Pulmonary artery endothelial cell (primary cell): ENCODE data around the gene CA5A. TPM values are rescaled to one million over a fixed set of nuclear protein-coding genes. Genes with fewer than 3 reads are reported as not detected.
"Not testable (repeated sequence)": the region's sequence is repeated elsewhere in the genome, so short reads cannot be mapped to it uniquely, and the experiment has no call there.

Experiments
- DNase-seq: peaks from one replicate; pipeline ENCODE4 v3.0.0-alpha.2; 2011; ENCODE audit warnings: low read depth, low spot score
- total RNA-seq: library from RNA; depleted of rRNA; stranded (reverse); fragments of >200 nt; gene quantifications from 2 replicates; pipeline ENCODE4 v1.2.3, GENCODE V29; 2014

CA5A gene
- total RNA-seq = not detected in 2 replicates

DNA sequence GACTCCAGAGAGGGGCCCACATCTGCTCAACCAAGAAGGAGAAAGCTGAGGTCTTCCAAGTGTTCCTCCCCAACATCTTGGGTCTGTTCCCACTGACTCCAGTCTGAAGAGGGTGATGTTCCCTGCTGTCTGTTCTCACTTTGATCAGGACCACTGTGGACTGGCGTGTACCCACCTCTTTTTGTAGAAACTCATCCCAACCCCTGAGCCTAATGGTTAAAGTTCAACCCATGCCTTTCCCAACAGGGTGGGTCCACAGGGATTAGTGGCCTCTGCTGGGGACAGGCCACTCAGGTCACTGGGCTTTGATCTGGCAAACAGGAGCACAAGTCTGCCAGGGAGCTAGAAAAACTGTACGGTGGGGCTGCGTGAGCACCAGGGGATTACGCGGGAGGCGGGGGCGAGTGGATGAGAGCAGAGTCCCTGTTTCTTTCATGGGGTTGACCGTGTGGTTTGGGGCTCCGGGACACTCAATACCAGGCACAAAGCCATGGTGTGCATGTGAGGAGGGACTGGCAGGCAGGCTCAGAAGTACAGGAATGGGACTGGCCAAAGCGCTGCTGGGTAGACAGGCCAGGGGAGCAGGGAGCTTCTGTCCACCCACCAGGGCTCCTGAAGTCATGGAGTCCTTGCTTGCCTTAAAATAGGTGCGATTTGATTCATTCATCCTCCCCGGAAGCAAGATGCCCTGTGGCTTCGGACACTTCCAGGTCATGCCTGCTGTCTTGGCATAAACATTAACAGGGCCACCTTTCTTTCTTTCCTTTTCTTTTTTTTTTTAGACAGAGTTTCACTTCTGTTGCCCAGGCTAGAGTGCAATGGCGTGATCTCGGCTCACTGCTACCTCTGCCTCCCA is at the start of gene CA5A:
Gene CA5A (minus strand): TSS at position 155 of the 856 bp plus-strand sequence. CDS start 79 bp downstream, at position 76.
- no peak for DNase-seq

DNA sequence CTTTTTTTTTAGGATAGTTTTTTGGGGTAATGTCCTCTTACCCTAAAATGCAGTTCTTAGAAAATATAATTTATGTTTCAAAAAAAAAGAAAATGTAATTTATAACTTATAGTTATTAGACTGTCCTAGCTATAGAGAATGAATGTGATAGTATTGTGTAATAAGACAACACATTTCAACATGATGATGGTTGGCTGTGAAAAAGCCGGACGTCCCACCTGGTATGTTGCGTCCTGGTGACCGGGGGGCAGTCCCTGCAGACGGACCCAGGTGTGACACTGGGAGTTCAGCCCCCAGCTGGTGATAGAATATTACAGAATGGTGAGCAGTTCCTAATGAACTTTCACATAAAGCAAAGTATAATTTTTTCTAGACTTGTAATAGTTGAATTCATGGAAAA is 49.2 kb upstream of the CA5A start:
- DNase-seq = not testable (repeated sequence)

DNA sequence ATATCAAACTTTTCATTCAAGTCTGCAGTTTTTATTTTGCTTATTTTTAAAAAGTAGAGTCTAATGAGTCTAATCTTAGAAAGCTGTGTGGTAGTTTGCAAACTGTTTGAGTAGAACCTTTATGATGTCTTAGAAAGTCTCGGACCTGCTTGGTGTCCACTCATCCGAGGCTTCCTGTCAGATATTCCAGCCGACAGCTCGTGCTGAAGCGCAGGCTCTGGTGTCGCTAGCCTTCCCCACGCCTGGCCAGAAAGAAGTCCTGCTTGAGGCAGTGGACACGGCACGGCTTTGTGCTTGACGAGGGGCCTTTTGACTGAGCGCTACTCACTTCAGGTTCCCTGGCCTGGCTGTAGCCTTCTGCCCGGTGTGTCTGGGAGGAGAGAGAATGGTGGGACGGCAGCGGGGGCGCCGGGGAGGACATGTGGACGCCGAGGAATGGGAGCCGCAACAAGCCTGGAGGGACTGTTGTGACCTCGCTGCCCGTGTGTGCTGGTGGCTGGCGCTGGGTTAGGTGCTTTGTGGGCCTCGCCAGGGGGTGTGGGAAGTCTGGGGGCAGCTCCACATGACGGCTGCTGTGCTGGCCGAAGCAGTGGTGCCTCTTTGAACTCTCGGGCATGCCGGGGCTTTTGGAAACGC is 48.4 kb upstream of the CA5A start:
- no peak for DNase-seq

DNA sequence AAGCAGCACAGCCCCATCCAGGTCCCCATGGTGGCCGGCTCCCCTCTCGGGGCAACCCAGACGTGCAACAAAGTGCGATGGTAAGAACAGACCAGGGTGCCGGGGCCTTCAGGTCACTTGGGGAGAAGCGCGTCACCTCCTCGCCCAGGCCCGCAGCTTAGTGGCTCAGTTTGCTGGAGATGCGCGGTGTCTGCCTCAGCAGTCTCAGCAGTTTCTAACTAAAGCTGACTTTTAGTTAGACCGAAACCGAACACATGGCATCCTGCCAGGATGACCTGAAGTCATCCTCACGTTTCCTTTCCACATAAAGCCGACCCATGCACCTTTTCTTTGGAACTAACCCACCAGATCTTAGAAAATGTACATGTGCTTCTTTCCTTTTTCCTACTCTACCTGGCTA is 47.9 kb upstream of the CA5A start:
- not testable (repeated sequence) for DNase-seq

DNA sequence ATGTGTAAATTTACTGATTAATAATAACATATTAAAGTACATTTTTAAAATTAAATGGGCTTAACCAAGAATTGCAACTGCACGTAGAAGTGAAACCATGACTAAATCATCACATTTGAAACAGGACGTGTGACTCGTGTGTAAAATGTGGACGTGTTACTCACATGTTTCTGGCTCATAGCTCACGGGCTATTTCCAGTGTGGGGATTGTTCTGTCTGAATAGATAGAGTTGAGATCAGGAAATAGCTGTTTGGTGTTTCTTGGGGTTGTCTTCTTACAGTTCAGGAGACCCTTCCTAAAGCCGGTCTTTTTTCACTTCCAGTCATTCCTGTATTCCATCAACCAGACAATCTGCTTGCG is 47.4 kb upstream of the CA5A start:
- DNase-seq = peak; percentile 7

DNA sequence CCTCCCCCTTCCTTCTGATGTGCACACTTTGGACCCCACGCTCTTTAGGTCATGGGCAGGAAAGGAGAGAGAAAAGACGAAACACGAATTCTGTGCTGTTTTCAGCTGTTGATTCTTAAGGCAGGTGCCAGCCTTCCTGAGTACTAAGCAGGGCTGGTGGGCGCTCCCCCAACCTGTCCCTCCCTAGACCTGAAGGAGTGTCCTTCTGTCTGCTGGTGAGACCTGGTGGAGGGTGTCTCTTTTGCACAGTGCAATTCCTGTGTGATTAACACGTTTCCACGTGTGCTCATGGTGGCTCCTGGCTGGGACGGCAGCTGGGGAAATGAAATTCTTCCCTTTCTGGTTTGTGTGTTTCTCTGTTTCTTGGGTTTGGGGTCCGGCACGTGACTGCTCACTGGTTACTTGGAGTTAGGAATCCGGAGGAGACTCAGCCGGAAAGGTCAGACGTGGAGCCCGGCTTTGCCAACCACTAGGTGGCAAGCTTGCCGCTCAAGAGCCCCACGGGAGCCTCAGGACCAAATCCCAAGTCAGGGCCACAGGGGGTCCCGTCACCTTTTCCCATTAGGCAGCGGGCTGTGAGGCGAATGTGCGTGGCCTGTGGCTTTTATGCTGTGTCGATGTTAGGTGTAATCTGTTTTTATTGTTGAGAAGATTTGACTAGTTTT is 46.9 kb upstream of the CA5A start:
- DNase-seq = not testable (repeated sequence)

DNA sequence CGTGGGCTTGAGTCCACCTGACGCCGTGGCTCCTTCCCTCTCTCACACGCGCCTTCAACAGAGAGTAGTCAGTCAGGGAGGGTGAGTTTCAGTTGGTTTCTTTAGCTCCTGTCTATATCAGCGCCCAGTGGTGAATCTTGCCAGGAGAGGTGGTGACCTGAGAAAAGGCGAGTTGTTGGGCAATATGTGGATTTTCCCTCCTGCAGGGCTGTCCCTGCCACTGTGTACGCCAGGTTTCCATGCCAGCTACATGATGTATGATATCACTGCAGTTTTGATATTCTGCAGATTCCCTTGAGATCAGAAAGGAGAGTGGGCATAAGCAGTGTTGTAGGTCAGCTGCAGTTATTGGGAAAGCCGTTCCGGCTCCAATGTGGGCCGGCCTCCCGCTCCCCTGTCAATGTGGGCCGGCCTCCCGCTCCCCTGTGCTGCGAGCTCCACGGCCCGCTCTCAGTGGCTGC is 46.3 kb upstream of the CA5A start:
- DNase-seq = no peak

DNA sequence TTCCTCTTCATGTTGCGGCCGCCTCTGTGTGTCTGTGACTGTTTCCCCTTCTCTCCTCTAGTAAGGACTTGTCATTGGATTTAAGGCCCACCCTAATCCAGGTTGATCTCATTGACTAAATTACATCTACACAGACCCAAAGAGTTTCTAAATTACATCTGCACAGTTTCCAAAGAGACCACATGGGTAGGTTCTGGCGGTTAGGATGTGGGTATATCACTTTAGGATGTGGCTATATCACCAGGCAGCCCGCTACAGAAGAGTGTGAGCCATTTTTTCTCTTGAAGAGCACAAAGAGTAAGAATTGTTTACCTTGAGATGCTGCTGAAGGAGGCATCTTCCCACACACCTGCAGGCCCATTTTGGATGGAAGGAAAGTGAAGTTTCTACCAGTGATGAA is 45.0 kb upstream of the CA5A start:
- DNase-seq = not testable (repeated sequence)

DNA sequence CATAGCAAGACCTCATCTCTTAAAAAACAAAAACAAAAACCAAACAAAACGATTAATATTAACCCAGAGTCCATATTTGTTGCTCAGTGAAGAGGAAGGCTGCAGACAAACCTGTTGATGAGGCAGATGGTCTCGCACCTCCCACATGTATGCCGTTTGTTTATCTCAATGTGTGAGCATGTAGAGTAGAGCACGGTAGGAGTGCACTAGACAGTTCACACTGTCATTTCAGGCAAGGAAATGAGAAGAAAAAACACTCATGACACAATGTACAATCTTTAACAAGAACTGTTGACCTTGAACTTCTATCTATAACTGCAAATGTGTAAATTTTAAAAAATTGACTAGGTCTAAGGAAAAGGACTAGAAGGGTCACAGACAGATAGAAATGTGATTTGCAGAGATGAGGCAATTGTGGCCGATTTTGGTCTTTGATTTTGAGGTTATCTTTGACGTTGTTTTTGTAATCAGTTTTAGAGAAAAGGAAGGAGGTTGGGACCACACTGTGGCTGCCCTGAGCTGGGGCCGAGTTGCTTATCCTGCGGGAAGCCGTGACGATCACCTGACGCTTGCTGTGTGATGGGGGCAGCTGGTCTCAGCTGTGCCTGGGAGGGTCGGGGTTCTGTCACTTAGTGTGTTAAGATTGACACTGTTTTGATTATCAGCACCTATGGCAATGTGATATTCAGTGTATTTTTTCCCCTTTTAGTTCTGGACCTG is 43.7 kb upstream of the CA5A start:
- DNase-seq = not testable (repeated sequence)

DNA sequence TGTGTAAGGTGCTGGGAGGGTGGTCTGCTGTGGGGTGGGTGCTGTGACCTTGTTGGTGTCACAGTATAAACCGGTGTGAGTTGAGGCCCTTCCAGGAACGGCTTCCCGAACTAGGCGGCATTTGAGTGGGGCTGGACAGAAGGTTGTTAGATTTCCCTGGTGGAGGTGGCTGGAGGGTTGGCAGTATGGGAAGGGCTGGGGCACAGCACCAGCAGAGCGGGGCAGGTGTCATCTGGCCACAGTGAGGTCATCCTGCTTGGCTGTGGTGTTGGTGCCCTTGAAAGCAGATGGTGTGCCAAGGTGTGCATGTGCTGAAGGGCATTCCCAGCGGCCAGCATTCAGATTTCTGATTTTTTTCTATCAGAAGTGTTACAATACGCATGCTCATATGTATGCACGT is 43.0 kb upstream of the CA5A start:
- DNase-seq = no peak

DNA sequence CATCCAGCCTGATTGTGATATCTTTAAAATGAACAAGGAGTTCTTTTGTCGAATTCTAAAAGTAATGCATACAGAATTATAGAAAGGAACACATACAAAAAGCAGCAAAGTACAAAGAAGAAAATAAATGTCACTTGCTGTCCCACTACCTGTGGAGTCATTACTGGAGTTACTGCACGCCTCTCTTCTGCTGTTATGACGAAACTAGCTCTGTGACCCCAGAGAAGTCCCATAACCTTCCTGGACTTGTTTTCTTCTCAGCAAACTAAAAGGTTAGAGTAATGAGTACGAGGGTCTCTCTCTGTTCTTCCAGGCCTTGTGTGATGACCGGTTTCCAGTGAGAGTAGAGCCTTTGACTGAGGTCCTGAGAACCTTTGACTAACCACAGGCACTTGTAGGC is 41.8 kb upstream of the CA5A start:
- DNase-seq = no peak

DNA sequence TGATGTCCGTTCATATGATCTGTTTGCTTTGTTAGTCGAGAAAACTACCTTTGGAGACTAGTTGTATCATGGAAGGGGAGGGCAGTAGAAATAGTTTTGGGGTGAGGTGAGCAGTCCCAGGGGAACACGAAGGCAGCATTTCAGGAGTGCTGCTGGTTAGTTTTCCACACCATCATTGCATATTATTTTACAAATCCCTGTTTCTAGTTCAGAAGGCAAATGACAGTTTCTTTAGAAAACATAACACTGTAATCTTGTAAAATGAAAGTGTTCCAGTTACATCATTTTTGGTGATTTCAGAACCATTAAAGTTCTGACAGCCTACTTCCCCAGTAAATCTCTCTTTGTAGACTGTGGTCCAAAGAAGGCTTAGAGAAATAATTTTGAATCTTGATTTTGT is 40.3 kb upstream of the CA5A start:
- DNase-seq = no peak

DNA sequence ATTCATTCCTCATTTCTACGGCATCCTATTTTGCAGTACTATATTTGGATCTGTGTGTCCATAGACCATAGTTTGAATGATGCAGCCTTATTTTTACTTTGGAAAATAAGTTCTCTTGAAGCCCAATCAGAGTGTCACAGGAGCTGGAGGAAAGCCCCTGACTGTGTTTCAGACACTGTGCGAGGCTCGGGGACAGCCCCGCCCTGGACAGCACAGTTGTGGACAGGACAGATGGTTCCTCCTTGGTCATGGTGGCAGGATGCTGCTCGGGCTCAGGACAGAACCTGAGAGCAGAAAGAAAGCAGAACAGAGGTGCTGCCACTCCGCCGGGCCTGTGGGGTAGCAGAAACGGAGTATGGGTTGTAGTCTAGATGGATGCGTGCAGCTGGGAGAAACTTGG is 37.8 kb upstream of the CA5A start:
- no peak for DNase-seq

DNA sequence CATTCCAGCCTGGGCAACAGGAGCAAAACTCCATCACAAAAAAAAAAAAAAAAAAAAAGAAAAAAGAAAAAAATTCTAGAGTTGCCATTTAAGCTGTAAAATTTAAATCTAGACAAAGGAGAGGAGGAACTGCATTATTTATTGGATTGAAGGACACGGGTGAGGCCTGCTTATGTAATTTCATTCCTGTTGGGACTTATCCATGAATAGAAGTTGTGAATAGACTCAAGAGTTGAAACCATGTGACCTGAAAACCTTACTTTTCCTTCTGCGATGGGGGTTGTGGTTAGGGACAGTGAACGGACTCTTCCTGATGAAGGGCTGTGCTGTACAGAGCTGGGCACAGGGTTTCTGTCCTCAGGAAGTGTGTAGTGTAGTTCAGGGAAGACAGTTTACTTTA is 37.4 kb upstream of the CA5A start:
- DNase-seq = no peak

DNA sequence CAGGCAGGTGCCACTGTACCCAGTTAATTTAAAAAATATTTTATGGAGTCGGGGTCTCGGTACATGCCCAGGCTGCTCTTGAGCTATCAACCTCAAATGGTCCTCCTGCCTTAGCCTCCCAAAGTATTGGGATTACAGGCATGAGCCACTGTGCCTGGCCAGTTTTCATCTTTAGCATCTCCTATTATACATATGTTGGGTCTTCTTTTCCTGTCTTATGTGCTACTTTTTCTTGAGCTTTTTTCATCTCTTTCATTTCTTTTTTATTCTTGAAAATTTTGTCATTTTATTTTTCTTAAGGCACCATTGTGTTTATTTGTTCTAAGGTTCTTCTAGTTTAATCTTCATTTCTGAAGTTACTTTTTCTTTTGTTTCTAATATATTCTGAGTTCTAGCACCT is 35.6 kb upstream of the CA5A start:
- DNase-seq = no peak

DNA sequence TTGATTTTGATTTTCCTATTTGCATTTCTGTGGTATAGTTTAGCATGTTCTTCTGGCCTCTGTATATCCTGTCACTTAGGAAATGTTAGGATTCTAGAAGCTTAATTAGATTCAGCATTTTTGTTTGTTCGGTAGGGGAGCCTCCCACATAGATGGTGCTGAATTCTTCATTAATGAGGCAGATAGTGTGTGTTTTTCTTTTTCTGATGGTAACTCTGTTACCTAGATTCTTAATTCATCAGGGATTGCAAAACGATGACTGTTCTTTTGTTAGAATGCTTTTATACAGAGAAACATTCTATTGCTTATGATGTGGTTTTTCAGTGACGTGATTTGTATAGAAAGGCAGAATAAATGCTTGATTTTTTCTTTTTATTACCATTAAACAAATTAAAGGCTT is 33.9 kb upstream of the CA5A start:
- no peak for DNase-seq

DNA sequence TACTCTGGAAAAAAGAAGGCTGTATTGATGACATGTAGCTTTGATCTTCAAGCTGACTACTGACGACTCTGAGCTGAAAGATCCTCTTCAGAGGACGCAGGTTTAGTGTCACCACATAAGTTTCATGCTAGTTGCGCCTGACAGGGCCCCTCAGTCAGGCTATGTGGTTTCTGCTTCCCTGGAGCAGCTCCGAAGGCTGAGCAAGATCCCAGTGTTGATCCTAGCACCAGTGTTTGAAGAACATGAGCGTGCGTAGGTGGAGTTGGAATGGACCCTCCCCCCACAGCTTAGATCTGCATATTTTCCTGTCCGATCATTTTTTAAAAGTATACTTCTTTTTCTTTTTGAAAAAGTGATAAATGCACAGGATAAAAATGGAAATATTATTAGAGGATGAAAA is 32.2 kb upstream of the CA5A start:
- no peak for DNase-seq

DNA sequence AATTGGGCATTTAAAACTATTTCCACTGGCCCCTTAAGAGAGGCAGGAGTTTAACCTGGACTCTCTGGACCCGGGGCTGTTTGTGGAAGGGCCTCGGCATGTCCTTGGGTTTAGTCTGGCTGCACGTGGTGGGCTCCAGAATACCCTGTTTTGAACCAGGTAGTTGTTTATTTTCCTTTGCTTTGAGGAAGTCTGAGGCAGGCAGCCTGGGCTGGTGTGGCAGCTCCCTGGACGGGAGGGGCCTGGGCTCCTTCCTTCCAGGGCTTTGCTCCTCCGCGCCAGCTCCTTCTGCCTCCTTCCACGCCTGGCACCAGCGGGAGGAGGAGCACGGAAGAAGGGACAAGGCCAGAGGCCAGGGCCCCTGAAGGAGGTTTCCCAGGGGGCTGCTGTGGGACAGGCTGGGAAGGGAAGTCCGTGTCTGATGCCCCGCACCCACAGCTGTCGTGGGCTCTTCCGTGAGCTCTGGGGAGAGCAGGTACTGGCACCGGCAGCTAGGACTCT is 30.4 kb upstream of the CA5A start:
- no peak for DNase-seq

DNA sequence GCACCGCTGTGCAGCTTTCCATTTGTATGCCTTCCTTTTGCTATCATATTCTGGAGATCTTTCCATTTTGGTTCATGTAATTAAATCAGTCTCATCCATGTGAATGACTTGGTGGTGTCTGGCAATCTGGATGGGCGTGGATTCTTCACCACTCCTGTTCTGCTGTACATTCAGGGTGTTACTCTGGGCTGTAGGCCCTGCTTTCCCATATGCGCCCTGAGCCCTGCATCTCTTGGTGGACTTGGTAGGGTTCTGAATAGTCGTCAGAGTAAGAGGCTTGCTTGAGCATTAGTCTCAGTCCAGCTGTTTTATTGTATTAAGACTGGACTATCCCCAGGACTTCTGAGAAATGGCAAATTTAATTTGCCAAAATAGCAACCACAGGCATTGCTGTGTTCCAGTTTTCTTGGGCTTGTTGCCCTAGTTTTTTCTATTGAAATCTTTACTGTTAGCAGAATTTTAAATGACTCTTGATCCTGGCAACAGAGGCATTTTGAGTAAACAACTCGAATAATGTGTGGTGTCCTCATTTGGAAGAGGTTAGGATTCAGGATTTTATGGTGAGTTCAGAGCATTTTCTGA is 29.8 kb upstream of the CA5A start:
- no peak for DNase-seq

DNA sequence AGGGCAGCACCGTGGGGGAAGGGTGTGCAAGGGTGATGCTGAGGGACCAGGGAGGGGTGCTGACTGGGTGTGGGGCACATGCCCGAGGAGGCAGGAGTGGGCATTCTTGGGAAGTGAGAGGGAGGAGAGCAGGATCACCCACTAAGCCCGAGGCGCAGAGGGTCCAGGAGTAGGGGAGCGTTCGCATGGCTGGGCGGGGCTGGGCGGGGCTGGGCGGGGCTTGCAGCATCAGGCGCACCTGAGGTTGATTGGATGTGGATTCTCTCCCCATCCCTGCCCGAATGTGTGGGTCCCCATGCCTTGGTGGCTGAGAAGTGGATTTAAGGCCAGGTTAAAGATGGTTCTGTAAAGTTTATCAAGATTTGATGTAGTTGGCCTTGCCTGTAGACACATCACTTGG is 29.1 kb upstream of the CA5A start:
- no peak for DNase-seq

DNA sequence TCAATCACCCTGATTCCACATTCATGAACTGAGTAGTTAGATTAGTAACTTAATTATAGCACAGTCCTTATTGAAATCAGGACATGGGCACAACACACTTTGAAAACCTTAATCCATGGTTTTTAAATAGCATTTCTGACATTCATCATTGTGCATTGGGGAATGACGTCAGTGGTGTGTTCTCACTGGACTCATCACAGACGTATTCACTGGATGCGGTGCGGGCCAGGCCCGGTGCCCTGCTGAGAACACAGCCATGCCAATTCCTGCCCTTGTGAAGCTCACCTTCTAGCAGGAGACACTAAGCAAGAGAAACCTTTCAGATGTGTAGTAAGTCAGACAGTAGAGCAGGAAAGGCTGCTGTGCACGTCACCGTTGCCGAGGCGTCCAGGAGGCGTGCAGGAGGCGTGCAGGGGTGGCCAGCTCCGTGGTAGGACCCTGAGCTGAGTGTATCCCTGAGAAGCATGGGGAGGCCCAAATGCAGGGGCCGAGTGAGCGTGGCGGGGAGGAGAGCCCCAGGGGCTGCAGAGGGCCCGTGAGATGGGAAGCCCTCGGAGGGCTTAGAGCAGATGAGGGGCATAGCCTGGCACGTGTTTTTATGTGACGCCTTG is 27.8 kb upstream of the CA5A start:
- DNase-seq = no peak
